ENCODE measurements around the gene ANKUB1.

Gene ANKUB1

DNA sequence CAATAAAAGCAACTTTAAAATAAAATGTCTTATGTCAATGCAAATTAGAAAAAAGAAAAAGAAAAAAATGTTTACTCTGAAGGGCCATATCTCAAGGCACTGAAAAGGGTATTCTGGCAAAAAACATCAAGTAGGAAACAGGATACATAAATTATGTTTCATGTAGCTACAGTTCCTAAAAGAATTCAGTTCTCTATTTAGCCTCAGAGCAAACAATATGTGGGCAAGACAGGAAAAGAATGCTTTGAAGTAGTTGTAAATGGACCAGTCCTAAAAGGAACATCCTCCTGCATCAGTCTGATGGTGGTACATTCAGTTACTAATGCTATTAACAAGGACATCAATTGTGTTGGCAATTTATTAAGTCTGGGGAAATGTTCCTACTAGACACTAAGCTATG is 48.2 kb downstream of the ANKUB1 start:
- H3K4me3 ChIP-seq (ENCODE audit: low read depth, low read length), result no peak overlapping the region
- TF ChIP-seq, protein P1, sequence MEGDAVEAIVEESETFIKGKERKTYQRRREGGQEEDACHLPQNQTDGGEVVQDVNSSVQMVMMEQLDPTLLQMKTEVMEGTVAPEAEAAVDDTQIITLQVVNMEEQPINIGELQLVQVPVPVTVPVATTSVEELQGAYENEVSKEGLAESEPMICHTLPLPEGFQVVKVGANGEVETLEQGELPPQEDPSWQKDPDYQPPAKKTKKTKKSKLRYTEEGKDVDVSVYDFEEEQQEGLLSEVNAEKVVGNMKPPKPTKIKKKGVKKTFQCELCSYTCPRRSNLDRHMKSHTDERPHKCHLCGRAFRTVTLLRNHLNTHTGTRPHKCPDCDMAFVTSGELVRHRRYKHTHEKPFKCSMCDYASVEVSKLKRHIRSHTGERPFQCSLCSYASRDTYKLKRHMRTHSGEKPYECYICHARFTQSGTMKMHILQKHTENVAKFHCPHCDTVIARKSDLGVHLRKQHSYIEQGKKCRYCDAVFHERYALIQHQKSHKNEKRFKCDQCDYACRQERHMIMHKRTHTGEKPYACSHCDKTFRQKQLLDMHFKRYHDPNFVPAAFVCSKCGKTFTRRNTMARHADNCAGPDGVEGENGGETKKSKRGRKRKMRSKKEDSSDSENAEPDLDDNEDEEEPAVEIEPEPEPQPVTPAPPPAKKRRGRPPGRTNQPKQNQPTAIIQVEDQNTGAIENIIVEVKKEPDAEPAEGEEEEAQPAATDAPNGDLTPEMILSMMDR (IDR thresholded peaks at IDR 0.05; ENCODE audit: low read depth, low read length), result no peak
- H3K4me1 ChIP-seq, result no peaks in the 10 kb centered on the region
- no peak for DNase-seq
- H3K9me3 ChIP-seq, result no peaks in the 10 kb centered on the region
- peaks cover 31% of the 10 kb centered on the region for H3K36me3 ChIP-seq
- H3K27me3 ChIP-seq, result no peaks in the 10 kb centered on the region

DNA sequence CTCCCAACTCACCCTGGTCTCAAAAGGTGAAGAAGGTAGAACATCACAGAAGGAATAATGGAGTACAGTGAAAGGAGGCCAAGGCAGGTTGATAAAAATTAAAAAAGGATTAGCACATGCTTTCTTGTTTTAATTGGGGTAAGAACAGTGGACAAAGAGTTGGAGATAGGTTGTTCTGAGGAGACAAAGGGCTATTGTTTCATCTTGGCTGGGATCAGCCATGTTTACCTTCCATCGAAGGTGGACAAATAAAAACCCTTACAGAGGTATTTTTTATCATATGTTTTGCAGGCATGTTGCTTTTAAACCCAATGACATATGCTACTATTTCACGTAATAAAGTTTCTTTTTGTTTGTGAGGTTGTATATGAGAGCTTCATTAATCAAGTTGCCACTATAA is 53.0 kb downstream of the ANKUB1 start:
- no peak overlapping the region for H3K4me3 ChIP-seq (ENCODE audit: low read depth, low read length)
- no peaks in the 10 kb centered on the region for H3K9me3 ChIP-seq
- peaks cover 14% of the 10 kb centered on the region for H3K36me3 ChIP-seq
- no peaks in the 10 kb centered on the region for H3K4me1 ChIP-seq
- TF ChIP-seq, protein P1 (IDR thresholded peaks at IDR 0.05; ENCODE audit: low read depth, low read length), result no peak
- no peaks in the 10 kb centered on the region for H3K27me3 ChIP-seq
- no peak for DNase-seq

DNA sequence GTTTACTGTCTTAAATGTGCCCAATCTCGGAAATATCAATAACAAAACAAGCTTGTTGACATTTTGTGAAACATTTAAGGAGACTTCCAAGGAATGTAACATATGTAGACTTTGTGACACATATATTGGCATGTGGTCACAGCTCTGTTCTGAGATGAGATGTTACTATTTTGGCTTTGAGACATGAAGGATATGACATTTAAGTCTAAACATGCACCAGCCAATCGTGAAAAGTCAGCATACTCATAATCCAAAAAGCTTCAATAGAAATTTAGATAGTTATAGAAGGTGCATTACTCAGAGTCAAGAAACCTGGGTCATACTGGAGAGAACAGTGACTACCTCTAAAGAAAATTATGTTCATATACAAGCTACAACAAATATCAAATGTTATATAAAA is 53.5 kb downstream of the ANKUB1 start:
- no peak for DNase-seq
- no peaks in the 10 kb centered on the region for H3K9me3 ChIP-seq
- H3K27me3 ChIP-seq, result no peaks in the 10 kb centered on the region
- no peak overlapping the region for H3K4me3 ChIP-seq (ENCODE audit: low read depth, low read length)
- peaks cover 10% of the 10 kb centered on the region for H3K36me3 ChIP-seq
- no peaks in the 10 kb centered on the region for H3K4me1 ChIP-seq
- TF ChIP-seq, protein P1 (IDR thresholded peaks at IDR 0.05; ENCODE audit: low read depth, low read length), result no peak

DNA sequence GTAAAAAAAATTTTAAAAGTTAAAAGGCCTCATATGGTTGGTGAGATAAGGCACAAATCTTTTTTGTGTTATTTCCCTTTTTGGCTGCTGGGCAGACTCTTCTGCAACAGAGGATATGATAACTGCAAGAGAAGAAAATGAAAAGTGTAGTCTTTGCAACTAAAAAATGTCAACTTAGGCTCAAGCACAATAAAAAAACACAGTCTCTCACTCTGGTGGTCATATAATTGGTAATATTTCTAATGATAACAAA is 55.5 kb downstream of the ANKUB1 start:
- H3K4me1 ChIP-seq, result no peaks in the 10 kb centered on the region
- DNase-seq, result no peak
- no peaks in the 10 kb centered on the region for H3K9me3 ChIP-seq
- TF ChIP-seq, protein P1 (IDR thresholded peaks at IDR 0.05; ENCODE audit: low read depth, low read length), result no peak
- H3K36me3 ChIP-seq, result peaks cover 10% of the 10 kb centered on the region
- H3K27me3 ChIP-seq, result no peaks in the 10 kb centered on the region
- no peak overlapping the region for H3K4me3 ChIP-seq (ENCODE audit: low read depth, low read length)

DNA sequence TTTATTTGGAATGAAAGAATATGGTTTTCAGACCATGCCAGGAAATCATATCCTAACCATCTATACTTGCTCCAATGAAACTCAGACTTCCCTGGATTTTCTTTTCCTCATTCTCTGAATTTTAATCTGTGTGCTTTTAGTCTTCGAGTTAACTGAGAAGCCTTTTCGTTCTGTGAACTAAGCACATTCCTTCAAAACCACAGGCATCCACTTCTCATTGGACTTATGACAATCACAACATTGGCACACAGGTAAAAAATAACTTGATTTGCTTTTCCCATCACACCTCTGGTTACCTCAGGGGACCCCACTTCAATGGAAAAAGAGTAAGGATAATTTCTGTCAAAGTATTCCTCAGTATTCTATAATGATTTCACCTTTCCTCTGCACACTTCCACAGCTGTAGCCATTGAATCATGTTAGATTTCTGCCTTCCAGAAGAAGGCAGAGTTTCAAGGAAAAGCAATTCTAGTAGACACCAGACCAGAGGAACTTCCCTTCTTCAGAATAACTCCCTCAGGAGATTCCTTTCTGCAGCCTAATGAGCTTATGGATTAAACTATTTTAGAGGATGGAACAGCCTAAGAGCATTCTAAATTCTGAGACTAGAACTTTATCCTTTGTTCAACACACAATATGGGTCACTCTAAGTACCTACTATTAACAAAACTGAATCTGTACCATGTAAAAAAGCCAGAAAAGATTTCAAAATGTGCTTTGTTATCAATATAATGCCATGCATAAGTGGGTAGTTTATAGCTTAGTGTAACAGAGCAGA is 56.0 kb downstream of the ANKUB1 start:
- no peak for DNase-seq
- TF ChIP-seq, protein P1 (IDR thresholded peaks at IDR 0.05; ENCODE audit: low read depth, low read length), result no peak
- H3K27me3 ChIP-seq, result no peaks in the 10 kb centered on the region
- peaks cover 10% of the 10 kb centered on the region for H3K36me3 ChIP-seq
- no peaks in the 10 kb centered on the region for H3K9me3 ChIP-seq
- no peak overlapping the region for H3K4me3 ChIP-seq (ENCODE audit: low read depth, low read length)
- H3K4me1 ChIP-seq, result no peaks in the 10 kb centered on the region

DNA sequence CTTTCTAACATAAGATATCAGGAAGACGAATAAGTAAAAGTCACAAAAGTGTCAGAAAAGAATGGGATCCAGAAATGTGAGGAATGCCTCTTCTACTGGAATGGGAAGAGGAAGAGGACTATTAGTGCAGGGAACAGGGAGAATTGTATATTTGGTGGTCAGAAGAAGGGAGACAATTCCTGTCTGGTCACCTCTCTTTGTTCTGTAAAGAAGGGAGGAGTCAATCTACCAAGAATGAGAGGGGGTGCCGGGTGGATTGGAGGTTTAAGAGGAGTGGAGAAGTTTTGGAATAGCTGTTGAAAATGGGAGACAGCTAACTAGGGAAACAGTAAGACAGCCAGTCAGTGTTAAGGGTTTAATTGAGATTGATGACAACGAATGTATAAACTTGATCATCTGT is 60.1 kb downstream of the ANKUB1 start:
- Histone ChIP-seq H3K4me3 (ENCODE audit: low read depth, low read length) (no peak overlapping the region), H3K4me1 (no peaks in the 10 kb centered on the region), H3K36me3 (no peaks in the 10 kb centered on the region), H3K9me3 (no peaks in the 10 kb centered on the region), H3K27me3 (no peaks in the 10 kb centered on the region)
- no peak for DNase-seq
- TF ChIP-seq, protein P1 (IDR thresholded peaks at IDR 0.05; ENCODE audit: low read depth, low read length), result no peak
